CD4-positive, alpha-beta T cell treated with Interleukin-12 subunit alpha and Interleukin-12 subunit beta, for 1 hour (primary cell): Measurements from ENCODE around the gene COMMD8.
"Not testable (repeated sequence)": the region's sequence is repeated elsewhere in the genome, so short reads cannot be mapped to it uniquely, and the experiment has no call there.

Source experiments
- DNase-seq: peaks from one replicate; pipeline ENCODE4 v3.0.0-alpha.2; 2020

The COMMD8 gene

GRCh38 chr4:47463235-47463956 is at the start of gene COMMD8:
TSS of gene COMMD8 (minus strand) at chr4:47463702. CDS start at chr4:47463651, 51 bp downstream.
- DNase-seq = peak; percentile 97

- peak; percentile 12 for DNase-seq
Observed at GRCh38 chr4:47510506-47511143, 47.1 kb upstream of the COMMD8 start.

- DNase-seq = no peak
Observed at GRCh38 chr4:47505666-47506065, 42.2 kb upstream of the COMMD8 start.

GRCh38 chr4:47505147-47505546 is 41.6 kb upstream of the COMMD8 start:
- DNase-seq = no peak

- no peak for DNase-seq
Observed at GRCh38 chr4:47500776-47501175, 37.3 kb upstream of the COMMD8 start.

GRCh38 chr4:47499700-47500099 is 36.2 kb upstream of the COMMD8 start:
- DNase-seq = no peak

- no peak for DNase-seq
Observed at GRCh38 chr4:47498899-47499298, 35.4 kb upstream of the COMMD8 start.

- DNase-seq = no peak
Observed at GRCh38 chr4:47494124-47494430, 30.6 kb upstream of the COMMD8 start.

GRCh38 chr4:47493238-47494123 is 30.0 kb upstream of the COMMD8 start:
- no peak for DNase-seq

GRCh38 chr4:47490550-47490949 is 27.0 kb upstream of the COMMD8 start:
- peak; percentile 30 for DNase-seq

GRCh38 chr4:47488706-47489105 is 25.2 kb upstream of the COMMD8 start:
- DNase-seq = no peak

- DNase-seq = not testable (repeated sequence)
Observed at GRCh38 chr4:47486727-47487126, 23.2 kb upstream of the COMMD8 start.

GRCh38 chr4:47486231-47486673 is 22.8 kb upstream of the COMMD8 start:
- no peak for DNase-seq

- no peak for DNase-seq
Observed at GRCh38 chr4:47485768-47486167, 22.3 kb upstream of the COMMD8 start.

GRCh38 chr4:47485047-47485692 is 21.7 kb upstream of the COMMD8 start, which contains the start of gene ATP10D:
TSS of gene ATP10D (plus strand) at chr4:47485275. CDS start at chr4:47512541, 27,266 bp downstream.
- DNase-seq = peak; percentile 77

- no peak for DNase-seq
Observed at GRCh38 chr4:47484168-47484567, 20.7 kb upstream of the COMMD8 start.

- no peak for DNase-seq
Observed at GRCh38 chr4:47483745-47484144, 20.2 kb upstream of the COMMD8 start.

- no peak for DNase-seq
Observed at GRCh38 chr4:47482326-47482725, 18.8 kb upstream of the COMMD8 start.

GRCh38 chr4:47478804-47479203 is 15.3 kb upstream of the COMMD8 start:
- DNase-seq = no peak

- DNase-seq = no peak
Observed at GRCh38 chr4:47475411-47475810, 11.9 kb upstream of the COMMD8 start.

GRCh38 chr4:47474799-47475198 is 11.3 kb upstream of the COMMD8 start:
- DNase-seq = no peak

GRCh38 chr4:47473141-47473750 is 9.7 kb upstream of the COMMD8 start:
- no peak for DNase-seq

GRCh38 chr4:47471591-47471990 is 8.1 kb upstream of the COMMD8 start:
- DNase-seq = no peak
